Memory B cell (primary cell): Measurements from ENCODE around the gene MYO5A.
A peak's percentile ranks its signal among the peaks of the same experiment; 100 is the strongest.
"Not testable (repeated sequence)": the region's sequence is repeated elsewhere in the genome, so short reads cannot be mapped to it uniquely, and the experiment has no call there.

Source experiments
- ATAC-seq: fragments of 150-1000 bp; cut with Tn5 transposase; 2 replicates; pipeline ENCODE4 v1.10.0; 2021; ENCODE audit warnings: low read depth, mild to moderate bottlenecking, moderate library complexity
- DNase-seq, 2 donors: peaks; one replicate each; pipeline ENCODE4 v3.0.0; 2022; ENCODE audit warnings: low spot score in 2 of 2
- H3K27ac Mint-ChIP-seq: one replicate; pipeline ENCODE4 v1.8.0; 2022; ENCODE audit warnings: mild to moderate bottlenecking, moderate library complexity, mixed read lengths
- H3K27me3 Mint-ChIP-seq: one replicate; pipeline ENCODE4 v1.8.0; 2022; ENCODE audit warnings: mixed read lengths
- H3K36me3 Mint-ChIP-seq: one replicate; pipeline ENCODE4 v1.8.0; 2022; ENCODE audit warnings: mild to moderate bottlenecking, mixed read lengths
- H3K4me1 Mint-ChIP-seq: one replicate; pipeline ENCODE4 v1.8.0; 2022; ENCODE audit warnings: mixed read lengths
- H3K4me3 Mint-ChIP-seq: one replicate; pipeline ENCODE4 v1.8.0; 2022; ENCODE audit warnings: mild to moderate bottlenecking, moderate library complexity, mixed read lengths
- H3K9me3 Mint-ChIP-seq: one replicate; pipeline ENCODE4 v1.8.0; 2022; ENCODE audit warnings: mixed read lengths

MYO5A gene

GRCh38 chr15:52558196-52558595 lies 29.5 kb upstream of the MYO5A start:
- Mint-ChIP-seq H3K4me1 (peaks cover 30% of the 10 kb centered on the region), H3K9me3 (no peaks in the 10 kb centered on the region), H3K4me3 (peak overlapping the region; percentile 24), H3K27ac (peak overlapping the region; percentile 37), H3K36me3 (peaks cover 25% of the 10 kb centered on the region), H3K27me3 (no peaks in the 10 kb centered on the region)
- peak; percentile 46 for ATAC-seq
- no peak for DNase-seq

DNA sequence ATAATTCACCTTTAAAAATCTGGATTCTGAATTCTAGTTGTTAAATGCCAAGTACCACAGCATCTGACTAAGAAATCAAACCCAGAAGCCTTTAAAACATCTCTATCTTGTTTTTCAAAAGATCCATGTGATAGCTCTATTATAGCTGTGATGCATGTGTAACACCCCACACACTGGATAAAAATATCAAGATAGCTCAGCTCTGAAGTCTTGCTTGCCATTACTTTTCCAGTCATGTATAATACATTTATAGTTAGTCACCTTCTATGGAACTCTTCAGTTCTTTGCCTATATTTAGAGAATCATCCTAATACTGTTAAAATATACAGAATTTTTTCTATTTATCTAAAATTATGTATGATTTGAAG lies 28.6 kb upstream of the MYO5A start:
- Mint-ChIP-seq H3K4me3 (no peak overlapping the region), H3K27me3 (no peaks in the 10 kb centered on the region), H3K4me1 (peaks cover 28% of the 10 kb centered on the region), H3K9me3 (no peaks in the 10 kb centered on the region), H3K27ac (no peak overlapping the region), H3K36me3 (peaks cover 22% of the 10 kb centered on the region)
- ATAC-seq = no peak
- DNase-seq = no peak

DNA sequence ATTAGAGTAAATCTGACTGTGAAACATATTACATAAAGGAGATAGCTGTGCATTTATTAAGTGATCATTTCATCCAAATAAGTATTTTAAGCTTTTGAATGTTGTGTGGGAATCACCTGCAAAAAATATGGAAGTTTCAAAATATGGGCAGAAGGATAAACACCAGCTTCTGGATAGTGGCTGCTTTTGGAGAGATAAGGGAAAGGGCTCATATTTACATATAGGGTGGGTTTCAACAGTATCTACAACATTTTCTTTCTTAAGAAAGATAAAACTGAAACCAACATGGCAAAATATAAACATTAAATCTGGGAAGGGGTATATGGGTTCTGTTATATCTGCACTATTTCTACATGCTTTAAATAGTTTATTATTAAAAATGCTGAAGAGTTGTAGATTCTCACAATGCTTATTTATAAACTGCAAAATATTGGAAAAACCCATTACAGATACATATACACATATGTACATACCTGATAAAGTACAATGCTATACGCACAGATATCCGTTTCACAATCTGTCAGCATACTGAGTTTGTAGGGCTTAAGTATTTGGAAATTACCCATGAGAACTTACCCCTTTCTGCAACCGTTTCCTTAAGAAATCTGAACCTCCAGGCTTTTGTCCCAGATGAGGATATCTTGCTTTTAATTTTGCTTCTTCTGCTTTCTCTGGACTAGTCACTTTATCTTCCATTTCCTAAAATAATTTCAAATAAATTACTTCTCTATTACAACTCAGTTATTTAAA lies 28.0 kb upstream of the MYO5A start:
- no peaks in the 10 kb centered on the region for H3K9me3 Mint-ChIP-seq
- DNase-seq = no peak
- peaks cover 22% of the 10 kb centered on the region for H3K36me3 Mint-ChIP-seq
- ATAC-seq = no peak
- H3K27me3 Mint-ChIP-seq = no peaks in the 10 kb centered on the region
- H3K4me1 Mint-ChIP-seq = peaks cover 28% of the 10 kb centered on the region
- peak overlapping the region; percentile 25 for H3K27ac Mint-ChIP-seq
- no peak overlapping the region for H3K4me3 Mint-ChIP-seq

DNA sequence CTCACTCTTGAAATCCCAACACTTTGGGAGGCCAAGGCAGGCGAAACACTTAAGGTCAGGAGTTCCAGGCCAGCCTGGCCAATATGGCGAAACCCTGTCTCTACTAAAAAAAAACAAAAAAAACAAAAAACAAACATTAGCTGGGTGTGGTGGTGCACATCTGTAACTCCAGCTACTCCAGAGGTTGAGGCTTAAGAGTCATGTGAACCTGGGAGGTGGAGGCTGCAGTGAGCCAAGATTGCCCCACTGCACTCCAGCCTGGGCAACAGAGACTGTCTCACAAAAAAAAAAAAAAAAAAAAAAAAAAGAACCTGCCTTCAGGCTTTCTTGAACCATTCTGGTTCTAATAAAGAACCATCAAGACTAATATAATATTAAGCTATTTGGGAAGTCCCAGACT lies 23.6 kb upstream of the MYO5A start:
- Mint-ChIP-seq H3K27ac (no peak overlapping the region), H3K9me3 (no peaks in the 10 kb centered on the region), H3K27me3 (no peaks in the 10 kb centered on the region), H3K4me1 (peaks cover 8% of the 10 kb centered on the region), H3K4me3 (no peak overlapping the region), H3K36me3 (peaks cover 35% of the 10 kb centered on the region)
- DNase-seq (no peak), ATAC-seq (no peak)

- H3K36me3 Mint-ChIP-seq = peaks cover 37% of the 10 kb centered on the region
- no peak overlapping the region for H3K27ac Mint-ChIP-seq
- H3K4me1 Mint-ChIP-seq = peaks cover 8% of the 10 kb centered on the region
- DNase-seq = no peak
- no peak overlapping the region for H3K4me3 Mint-ChIP-seq
- H3K27me3 Mint-ChIP-seq = no peaks in the 10 kb centered on the region
- no peak for ATAC-seq
- no peaks in the 10 kb centered on the region for H3K9me3 Mint-ChIP-seq
Measured at GRCh38 chr15:52551762-52552161, 23.1 kb upstream of the MYO5A start.

- not testable (repeated sequence) for H3K4me1 Mint-ChIP-seq, DNase-seq, H3K27ac Mint-ChIP-seq, H3K27me3 Mint-ChIP-seq, ATAC-seq, H3K4me3 Mint-ChIP-seq, H3K9me3 Mint-ChIP-seq
- H3K36me3 Mint-ChIP-seq = peaks cover 41% of the 10 kb centered on the region
Measured at GRCh38 chr15:52551186-52551585, 22.5 kb upstream of the MYO5A start.

DNA sequence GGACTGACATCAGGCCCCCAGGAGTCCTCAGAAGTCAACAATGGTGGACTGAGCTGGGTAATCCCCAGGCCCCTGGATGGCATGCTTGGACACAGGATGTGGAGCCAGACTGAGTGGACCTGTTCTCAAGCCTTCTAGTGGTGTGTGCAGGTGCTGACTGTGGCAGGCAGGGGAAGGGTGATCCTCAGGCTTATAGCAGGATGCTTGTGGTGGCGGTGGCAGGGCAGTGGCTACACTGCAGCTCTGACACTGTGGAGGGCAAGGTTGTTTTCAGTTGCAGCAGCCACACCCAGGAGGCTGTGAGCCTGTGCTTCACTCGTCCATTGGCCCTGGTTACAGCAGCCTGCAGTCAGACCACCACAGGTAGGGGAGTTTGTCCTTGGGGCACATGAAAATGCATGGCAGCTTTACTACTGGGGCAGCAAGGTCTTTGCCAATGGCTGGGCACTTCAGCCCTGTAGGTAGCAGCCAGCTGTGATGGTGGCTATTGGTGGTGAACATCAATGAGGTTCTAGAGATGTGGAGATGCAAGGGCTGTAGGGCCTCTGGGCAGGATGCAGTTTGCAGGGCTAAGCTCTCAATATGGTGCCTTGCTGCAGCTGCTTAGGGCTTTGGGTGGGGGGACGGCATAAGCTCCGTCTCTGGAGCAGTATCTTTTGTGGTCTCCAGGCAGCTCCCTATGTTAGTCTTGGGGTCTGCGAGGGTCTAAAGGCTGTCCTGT lies 17.5 kb upstream of the MYO5A start:
- ATAC-seq = no peak
- H3K36me3 Mint-ChIP-seq = peaks cover 36% of the 10 kb centered on the region
- DNase-seq = no peak

DNA sequence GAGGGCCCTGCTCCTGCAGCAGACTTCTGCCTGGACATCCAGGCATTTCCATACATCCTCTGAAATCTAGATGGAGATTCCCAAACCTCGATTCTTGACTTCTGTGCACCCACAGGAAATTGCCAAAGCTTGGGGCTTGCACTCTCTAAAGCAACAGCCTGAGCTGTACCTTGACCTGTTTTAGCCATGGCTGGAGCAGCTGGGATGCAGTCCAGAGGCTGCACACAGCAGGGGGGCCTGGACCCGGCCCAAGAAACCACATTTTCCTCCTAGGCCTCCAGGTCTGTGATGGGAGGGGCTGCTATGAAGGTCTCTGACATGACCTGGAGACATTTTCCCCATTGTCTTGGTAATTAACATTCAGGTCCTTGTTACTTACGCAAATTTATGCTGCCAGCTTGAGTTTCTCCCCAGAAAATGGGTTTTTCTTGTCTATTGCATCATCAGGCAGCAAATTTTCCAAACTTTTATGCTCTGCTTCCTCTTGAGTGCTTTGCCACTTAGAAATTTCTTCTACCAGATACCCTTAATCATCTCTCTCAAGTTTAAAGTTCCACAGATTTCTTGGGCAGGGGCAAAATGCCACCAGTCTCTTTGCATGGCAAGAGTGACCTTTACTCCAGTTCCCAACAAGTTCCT lies 11.8 kb upstream of the MYO5A start:
- H3K27me3 Mint-ChIP-seq = peaks cover 2% of the 10 kb centered on the region
- no peaks in the 10 kb centered on the region for H3K4me1 Mint-ChIP-seq
- H3K4me3 Mint-ChIP-seq = no peak overlapping the region
- ATAC-seq (no peak), DNase-seq (no peak)
- H3K27ac Mint-ChIP-seq = no peak overlapping the region
- H3K36me3 Mint-ChIP-seq = peaks cover 11% of the 10 kb centered on the region
- H3K9me3 Mint-ChIP-seq = peaks cover under 1% of the 10 kb centered on the region

More for the DNA sequence above, 17.5 kb upstream of the MYO5A start:
- peaks cover 2% of the 10 kb centered on the region for H3K9me3 Mint-ChIP-seq
- H3K27ac Mint-ChIP-seq = peak overlapping the region; percentile 8
- no peaks in the 10 kb centered on the region for H3K27me3 Mint-ChIP-seq
- no peaks in the 10 kb centered on the region for H3K4me1 Mint-ChIP-seq
- H3K4me3 Mint-ChIP-seq = no peak overlapping the region

DNA sequence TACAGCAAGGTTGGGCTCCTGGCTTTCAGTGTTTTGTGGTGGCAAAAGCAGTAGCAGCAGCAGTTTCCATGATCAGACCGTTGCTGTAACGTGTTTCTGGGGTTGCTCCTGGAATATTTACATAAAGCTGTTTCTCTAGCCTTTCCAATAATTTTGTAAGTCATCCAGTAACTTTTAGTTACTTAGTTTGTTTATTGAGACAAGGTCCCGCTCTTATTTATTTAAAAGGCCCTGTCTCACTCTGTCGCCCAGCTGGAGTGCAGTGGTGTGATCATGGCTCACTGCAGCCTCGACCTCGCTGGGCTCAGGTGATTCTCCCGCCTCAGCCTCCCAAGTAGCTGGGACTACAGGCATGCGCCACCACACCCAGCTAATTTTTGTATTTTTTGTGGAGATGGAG lies 8.8 kb upstream of the MYO5A start:
- Mint-ChIP-seq H3K36me3 (peaks cover 10% of the 10 kb centered on the region), H3K27ac (no peak overlapping the region), H3K27me3 (peaks cover 2% of the 10 kb centered on the region), H3K4me3 (no peak overlapping the region), H3K4me1 (peaks cover 3% of the 10 kb centered on the region), H3K9me3 (no peaks in the 10 kb centered on the region)
- no peak for DNase-seq
- ATAC-seq = no peak

DNA sequence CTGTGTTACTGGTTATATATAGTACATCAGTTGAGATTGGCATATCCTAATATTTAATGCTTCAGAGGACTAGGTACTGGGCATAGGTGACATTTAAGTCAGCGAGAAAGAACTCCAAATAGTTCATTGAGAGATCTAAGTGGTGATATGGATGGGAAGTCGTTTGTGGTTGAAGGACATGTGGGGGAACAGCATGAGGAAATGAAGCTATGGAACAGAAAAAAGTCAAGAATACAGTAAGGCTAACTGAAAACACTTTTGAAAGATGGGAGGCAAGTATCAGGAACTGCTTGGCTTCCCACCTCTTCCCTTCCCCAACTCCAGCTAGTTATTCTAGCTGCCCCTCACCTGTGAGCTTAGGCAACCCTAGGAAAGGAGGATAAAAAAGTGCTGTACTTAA lies 3.7 kb upstream of the MYO5A start:
- Mint-ChIP-seq H3K27me3 (peaks cover 2% of the 10 kb centered on the region), H3K4me3 (no peak overlapping the region), H3K9me3 (no peaks in the 10 kb centered on the region), H3K27ac (no peak overlapping the region), H3K36me3 (no peaks in the 10 kb centered on the region), H3K4me1 (peaks cover 16% of the 10 kb centered on the region)
- ATAC-seq = no peak
- no peak for DNase-seq

DNA sequence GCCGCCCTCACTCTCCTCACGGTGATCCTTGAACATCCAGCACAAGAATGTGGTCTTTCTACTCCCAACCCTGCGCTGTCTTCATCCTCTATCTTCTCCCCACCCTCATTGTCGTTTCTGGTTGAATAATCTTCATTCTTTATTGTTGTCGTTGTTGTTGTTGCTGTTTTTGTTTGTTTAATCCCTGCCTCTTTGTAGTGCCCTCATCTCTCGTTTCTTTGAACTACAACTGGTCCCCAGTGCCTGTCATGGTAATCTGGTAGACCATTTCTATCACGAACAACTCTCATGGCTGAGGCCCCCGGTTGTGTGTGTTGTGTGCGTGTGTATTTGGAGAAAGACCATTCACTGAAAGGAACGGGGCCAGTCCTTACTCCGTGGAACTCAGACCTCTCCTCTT lies 1.3 kb upstream of the MYO5A start:
- no peaks in the 10 kb centered on the region for H3K36me3 Mint-ChIP-seq
- no peaks in the 10 kb centered on the region for H3K9me3 Mint-ChIP-seq
- H3K27ac Mint-ChIP-seq = peak overlapping the region; percentile 87
- peaks cover 21% of the 10 kb centered on the region for H3K4me1 Mint-ChIP-seq
- peak overlapping the region; percentile 87 for H3K4me3 Mint-ChIP-seq
- DNase-seq (no peak), ATAC-seq (no peak)
- H3K27me3 Mint-ChIP-seq = no peaks in the 10 kb centered on the region

DNA sequence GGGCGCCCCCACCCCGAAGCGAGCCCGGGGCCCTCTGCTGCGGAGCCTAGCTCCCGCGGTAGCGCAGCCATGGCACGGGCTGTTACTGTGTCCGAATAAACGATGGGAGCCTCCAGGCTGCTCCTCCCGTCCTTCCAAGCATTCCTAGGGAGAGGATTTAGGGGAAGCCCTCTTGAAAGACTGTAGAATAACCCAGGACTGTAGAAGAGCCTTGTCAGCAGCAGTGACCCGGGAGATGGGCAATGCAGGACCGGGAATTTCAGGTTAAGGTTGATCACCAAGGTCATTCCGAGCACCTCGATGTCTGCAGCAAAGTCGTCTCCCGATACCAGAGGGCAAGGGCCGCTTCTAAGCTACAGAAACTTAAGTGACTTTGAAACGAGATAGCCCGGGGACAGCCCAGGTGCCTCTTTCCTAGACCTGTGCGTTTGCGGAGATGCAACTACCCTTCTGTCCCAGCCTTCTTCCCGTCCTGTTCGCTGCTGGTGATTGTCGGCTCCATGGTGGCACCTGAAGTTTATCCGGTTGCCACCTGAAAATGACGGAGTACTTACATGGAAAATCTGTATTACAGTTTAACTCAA lies 753 bp upstream of the MYO5A start:
- peak overlapping the region; percentile 87 for H3K4me3 Mint-ChIP-seq
- no peaks in the 10 kb centered on the region for H3K36me3 Mint-ChIP-seq
- peak; percentile 3 for ATAC-seq
- H3K4me1 Mint-ChIP-seq = peaks cover 23% of the 10 kb centered on the region
- no peaks in the 10 kb centered on the region for H3K27me3 Mint-ChIP-seq
- H3K9me3 Mint-ChIP-seq = no peaks in the 10 kb centered on the region
- DNase-seq = peak in 1 of 2 donors; percentile 9
- peak overlapping the region; percentile 87 for H3K27ac Mint-ChIP-seq

DNA sequence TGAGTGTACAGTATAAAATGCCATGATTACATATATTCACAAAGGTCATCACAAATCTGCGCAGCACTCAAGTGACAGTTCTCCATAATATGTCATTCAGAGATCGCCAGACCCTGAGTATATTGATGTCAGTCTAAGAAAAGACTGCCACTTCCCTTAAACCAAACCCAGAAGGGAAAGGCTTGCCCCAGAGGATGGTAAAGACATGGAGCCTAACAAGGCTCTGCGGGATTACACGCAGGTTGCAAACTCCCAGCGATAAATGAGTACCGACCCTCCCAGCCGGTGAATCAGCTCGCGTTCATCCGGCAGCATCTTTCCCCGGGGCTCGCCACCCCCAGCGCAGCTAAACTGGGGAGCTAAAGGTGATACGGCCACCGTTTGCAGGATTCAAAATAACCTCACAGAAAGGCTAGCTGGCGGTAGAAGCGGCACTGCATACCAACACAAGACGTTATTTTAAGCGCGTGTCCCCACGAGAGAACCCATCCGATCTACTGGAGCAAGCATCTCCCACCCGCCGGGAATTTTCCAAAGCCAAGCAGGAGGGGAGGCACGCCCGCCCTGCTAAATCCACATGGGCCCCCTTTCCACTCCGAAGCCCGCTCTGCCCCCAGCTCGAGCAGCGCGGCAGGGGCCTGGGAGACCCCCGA lies 643 bp downstream of the MYO5A start:
- DNase-seq (peak in 1 of 2 donors; percentile 25), ATAC-seq (peak; percentile 5)
- Mint-ChIP-seq H3K36me3 (peaks cover 5% of the 10 kb centered on the region), H3K27ac (peak overlapping the region; percentile 79), H3K9me3 (no peaks in the 10 kb centered on the region), H3K4me3 (peak overlapping the region; percentile 90), H3K4me1 (peaks cover 34% of the 10 kb centered on the region), H3K27me3 (no peaks in the 10 kb centered on the region)
